SK-N-SH treated with all-trans-retinoic acid at 6 μM for 48 hours (cell line): ENCODE results near the gene CAMSAP2.

Source experiments
- ATAC-seq: fragments of 200-7000 bp; cut with Tn5 transposase; 3 replicates; pipeline ENCODE4 v1.9.1; 2020; ENCODE audit warnings: mild to moderate bottlenecking, moderate library complexity
- ARNTL ChIP-seq: fragments of 450-650 bp; formaldehyde crosslinking; IDR thresholded peaks from 2 replicates; pipeline ENCODE4 v1.5.0; 2020; ENCODE audit warnings: low read depth, mild to moderate bottlenecking, moderate library complexity, borderline replicate concordance
- BACH2 ChIP-seq: fragments of 250-450 bp; sonication (Bioruptor Pico); IDR thresholded peaks from 2 replicates; pipeline ENCODE4 v1.9.0; 2021; ENCODE audit warnings: mild to moderate bottlenecking, borderline replicate concordance
- CREB5 ChIP-seq: fragments of 250-450 bp; sonication (Bioruptor Pico); IDR thresholded peaks from 2 replicates; pipeline ENCODE4 v1.5.1; 2020; ENCODE audit warnings: low read depth, mild to moderate bottlenecking, moderate library complexity
- CSDC2 ChIP-seq: fragments of 250-450 bp; sonication (Bioruptor Pico); IDR thresholded peaks from 2 replicates; pipeline ENCODE4 v1.5.0; 2020; ENCODE audit warnings: mild to moderate bottlenecking, moderate library complexity
- CSRNP3 ChIP-seq: fragments of 250-450 bp; sonication (Bioruptor Pico); IDR thresholded peaks from 2 replicates; pipeline ENCODE4 v1.5.1; 2021; ENCODE audit warnings: mild to moderate bottlenecking, moderate library complexity
- GLIS3 ChIP-seq: fragments of 250-450 bp; sonication (Bioruptor Pico); IDR thresholded peaks from 2 replicates; pipeline ENCODE4 v1.5.0; 2020; ENCODE audit warnings: mild to moderate bottlenecking, moderate library complexity
- ISL1 ChIP-seq: fragments of 250-450 bp; sonication (Bioruptor Pico); IDR thresholded peaks from 2 replicates; pipeline ENCODE4 v2.1.2; 2022; ENCODE audit warnings: mild to moderate bottlenecking, moderate library complexity
- OSR1 ChIP-seq: fragments of 250-450 bp; sonication (Bioruptor Pico); IDR thresholded peaks from 2 replicates; pipeline ENCODE4 v1.8.0; 2022; ENCODE audit warnings: moderate library complexity, mild to moderate bottlenecking, inconsistent platforms
- POU6F1 ChIP-seq: fragments of 250-450 bp; sonication (Bioruptor Pico); IDR thresholded peaks from 2 replicates; pipeline ENCODE4 v1.8.0; 2021; ENCODE audit warnings: low read depth, mild to moderate bottlenecking, moderate library complexity, borderline replicate concordance
- RARB ChIP-seq: fragments of 250-450 bp; sonication (Bioruptor Pico); IDR thresholded peaks from 2 replicates; pipeline ENCODE4 v1.8.0; 2021; ENCODE audit warnings: mild to moderate bottlenecking, moderate library complexity
- SNAI2 ChIP-seq: fragments of 250-450 bp; sonication (Bioruptor Pico); IDR thresholded peaks from 2 replicates; pipeline ENCODE4 v1.5.0; 2020; ENCODE audit warnings: mild to moderate bottlenecking, moderate library complexity
- TCF4 ChIP-seq: fragments of 250-450 bp; sonication (Bioruptor Pico); IDR thresholded peaks from 2 replicates; pipeline ENCODE4 v1.8.0; 2021; ENCODE audit warnings: mild to moderate bottlenecking, moderate library complexity, borderline replicate concordance
- TOX ChIP-seq: fragments of 250-450 bp; sonication (Bioruptor Pico); IDR thresholded peaks from 2 replicates; pipeline ENCODE4 v1.8.0; 2021; ENCODE audit warnings: mild to moderate bottlenecking, moderate library complexity, borderline replicate concordance
- TSHZ2 ChIP-seq: fragments of 250-450 bp; sonication (Bioruptor Pico); IDR thresholded peaks from 2 replicates; pipeline ENCODE4 v1.5.0; 2020; ENCODE audit warnings: mild to moderate bottlenecking, moderate library complexity
- ZC3H10 ChIP-seq: fragments of 250-450 bp; sonication (Bioruptor Pico); IDR thresholded peaks from 2 replicates; pipeline ENCODE4 v1.5.1; 2021; ENCODE audit warnings: mild to moderate bottlenecking, moderate library complexity
- ZFP3 ChIP-seq: fragments of 250-450 bp; sonication (Bioruptor Pico); IDR thresholded peaks from 2 replicates; pipeline ENCODE4 v1.5.0; 2020; ENCODE audit warnings: mild to moderate bottlenecking, moderate library complexity
- ZFP30 ChIP-seq: fragments of 450-650 bp; formaldehyde crosslinking; IDR thresholded peaks from 2 replicates; pipeline ENCODE4 v1.5.0; 2022; ENCODE audit warnings: mild to moderate bottlenecking, moderate library complexity
- ZNF565 ChIP-seq: fragments of 450-650 bp; formaldehyde crosslinking; conservative IDR thresholded peaks from 2 replicates; pipeline ENCODE4 v1.5.0; 2020; ENCODE audit warnings: low read depth, mild to moderate bottlenecking, moderate library complexity
- ZNF70 ChIP-seq: fragments of 450-650 bp; formaldehyde crosslinking; IDR thresholded peaks from 2 replicates; pipeline ENCODE4 v1.5.0; 2020; ENCODE audit warnings: mild to moderate bottlenecking, moderate library complexity
- ZNF8 ChIP-seq: fragments of 450-650 bp; formaldehyde crosslinking; IDR thresholded peaks from 2 replicates; pipeline ENCODE4 v1.5.0; 2020; ENCODE audit warnings: mild to moderate bottlenecking, moderate library complexity

Gene CAMSAP2

GRCh38 chr1:200778766-200779165 lies 40.1 kb downstream of the CAMSAP2 start:
- no peak for ATAC-seq
- TF ChIP-seq TSHZ2 (CRISPR knock-in tag), result no peak
- TF ChIP-seq BACH2 (CRISPR knock-in tag), result no peak
- no peak for TF ChIP-seq OSR1 (CRISPR knock-in tag)
- TF ChIP-seq POU6F1, result no peak
- no peak for TF ChIP-seq ZNF565 (CRISPR knock-in tag)
- no peak for TF ChIP-seq ZNF8 (CRISPR knock-in tag)
- TF ChIP-seq ZNF70, result no peak
- no peak for TF ChIP-seq GLIS3 (CRISPR knock-in tag)

GRCh38 chr1:200779326-200779725 lies 40.6 kb downstream of the CAMSAP2 start:
- ATAC-seq, result no peak
- no peak for TF ChIP-seq ZFP3 (CRISPR knock-in tag)
- no peak for TF ChIP-seq POU6F1
- no peak for TF ChIP-seq CREB5 (CRISPR knock-in tag)
- no peak for TF ChIP-seq TCF4
- TF ChIP-seq ISL1 (CRISPR knock-in tag), result no peak
- no peak for TF ChIP-seq GLIS3 (CRISPR knock-in tag)
- TF ChIP-seq SNAI2 (CRISPR knock-in tag), result no peak
- TF ChIP-seq CSRNP3 (CRISPR knock-in tag), result no peak
- no peak for TF ChIP-seq ZC3H10 (CRISPR knock-in tag)
- no peak for TF ChIP-seq BACH2 (CRISPR knock-in tag)
- no peak for TF ChIP-seq RARB
- no peak for TF ChIP-seq ZNF8 (CRISPR knock-in tag)

- peak; percentile 82 for ATAC-seq
These were observed 42.1 kb downstream of the CAMSAP2 start for GRCh38 chr1:200780545-200781369.

More at GRCh38 chr1:200780545-200781369, 42.1 kb downstream of the CAMSAP2 start:
- TF ChIP-seq ARNTL (CRISPR knock-in tag), result no peak
- TF ChIP-seq CSRNP3 (CRISPR knock-in tag), result no peak
- no peak for TF ChIP-seq ZFP30 (CRISPR knock-in tag)
- no peak for TF ChIP-seq GLIS3 (CRISPR knock-in tag)
- TF ChIP-seq TOX (CRISPR knock-in tag), result no peak
- TF ChIP-seq ISL1 (CRISPR knock-in tag), result peak; percentile 77; the same call in 1 of the 2 replicates
- no peak for TF ChIP-seq ZNF565 (CRISPR knock-in tag)
- no peak for TF ChIP-seq BACH2 (CRISPR knock-in tag)
- TF ChIP-seq CSDC2 (CRISPR knock-in tag), result no peak
- no peak for TF ChIP-seq RARB
- 0 out of 2 replicates have a peak, but pooled peaks have one; percentile 35 for TF ChIP-seq ZC3H10 (CRISPR knock-in tag)
- TF ChIP-seq ZFP3 (CRISPR knock-in tag), result no peak
- no peak for TF ChIP-seq POU6F1
- no peak for TF ChIP-seq TCF4
- TF ChIP-seq CREB5 (CRISPR knock-in tag), result no peak
- no peak for TF ChIP-seq ZNF8 (CRISPR knock-in tag)
